GM18526 (cell line): ENCODE measurements around the gene PDE6C.

Experiments
- POLR2A ChIP-seq: IDR thresholded peaks from 3 replicates; pipeline ENCODE4 v1.6.1; 2011; ENCODE audit not compliant: insufficient read length; ENCODE audit errors: extremely low read depth

Gene PDE6C

DNA sequence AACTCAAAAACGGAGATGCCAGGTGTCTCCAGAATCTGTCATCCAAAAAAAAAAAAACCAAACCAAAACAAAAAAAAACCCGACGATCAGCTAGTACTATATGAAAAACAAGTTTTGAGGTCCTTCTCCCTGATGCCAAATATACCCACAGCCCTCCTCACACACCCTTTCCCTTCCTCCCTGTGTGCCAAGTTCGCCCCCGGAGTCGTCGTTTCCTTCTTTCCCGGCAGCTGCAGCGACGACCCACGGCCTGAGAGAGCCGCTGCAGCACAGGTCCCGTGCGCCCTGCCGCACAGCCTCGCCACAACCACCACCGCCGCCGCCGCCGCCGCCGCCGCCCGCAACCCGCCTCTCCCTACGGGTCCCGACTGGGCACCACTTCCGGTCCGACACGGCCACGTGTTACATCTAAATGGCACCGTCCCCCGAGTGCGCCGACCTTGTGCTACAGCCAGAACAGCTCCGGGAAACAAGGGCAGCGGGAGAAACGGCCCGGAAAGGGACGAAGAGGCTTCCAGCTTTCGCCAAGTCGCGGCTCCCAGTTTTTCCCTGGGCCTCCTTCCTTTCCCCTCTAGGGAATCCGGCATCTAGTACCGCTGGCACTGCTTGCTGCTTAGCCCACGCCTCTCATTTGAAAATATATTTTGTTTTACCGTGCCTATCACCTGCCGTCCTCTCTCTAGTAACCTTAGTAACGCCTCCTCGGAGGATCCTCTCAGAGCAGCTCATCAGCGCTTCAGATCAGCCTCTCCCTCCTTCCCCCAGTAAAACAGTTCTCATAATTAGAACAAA, 90.1 kb downstream of the PDE6C start, which contains the start of gene FRA10AC1:
Gene FRA10AC1 (minus strand): TSS at position 383 of the 792 bp plus-strand sequence. CDS start 2,486 bp downstream, outside the sequence.
- TF ChIP-seq POLR2A, result peak; percentile 71

DNA sequence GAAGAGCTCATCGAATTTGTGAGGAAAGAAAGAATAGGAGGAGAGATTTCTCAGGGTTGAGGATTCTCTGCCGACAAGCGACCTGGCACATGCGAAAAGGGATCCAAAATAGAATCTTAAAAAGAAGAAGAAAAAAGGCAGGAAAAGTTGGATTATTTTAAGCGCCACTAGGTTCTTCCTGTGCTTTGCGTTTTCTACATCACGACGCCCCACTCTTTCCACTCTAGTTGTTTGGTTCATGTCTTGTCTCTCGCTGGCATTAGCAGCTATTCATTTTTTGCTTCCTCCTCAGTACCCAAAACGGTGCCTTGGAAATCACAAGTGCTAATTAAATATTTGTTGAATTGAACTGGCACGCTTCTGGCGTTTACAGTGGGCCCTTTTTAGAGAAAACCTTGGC, 90.7 kb downstream of the PDE6C start:
- no peak for TF ChIP-seq POLR2A

DNA sequence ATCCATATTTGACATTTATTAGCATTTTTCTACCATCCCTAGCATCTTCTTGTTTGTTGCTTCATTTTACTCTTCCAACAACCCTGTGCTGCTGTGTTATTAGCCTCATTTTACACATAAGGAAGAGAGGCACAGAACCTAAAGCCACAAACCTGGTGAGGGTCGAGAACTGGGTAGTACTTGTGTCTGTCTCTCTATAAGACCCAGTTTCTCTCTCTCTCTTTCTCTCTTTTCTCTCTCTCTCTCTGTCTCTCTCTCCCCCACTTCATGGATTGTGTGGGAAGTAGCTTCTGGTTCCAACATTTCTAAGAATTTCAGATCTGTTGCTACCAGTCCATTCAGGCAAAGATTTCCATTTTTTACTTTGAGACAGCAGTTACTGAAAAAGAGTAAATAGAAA, 91.5 kb downstream of the PDE6C start:
- TF ChIP-seq POLR2A, result no peak

DNA sequence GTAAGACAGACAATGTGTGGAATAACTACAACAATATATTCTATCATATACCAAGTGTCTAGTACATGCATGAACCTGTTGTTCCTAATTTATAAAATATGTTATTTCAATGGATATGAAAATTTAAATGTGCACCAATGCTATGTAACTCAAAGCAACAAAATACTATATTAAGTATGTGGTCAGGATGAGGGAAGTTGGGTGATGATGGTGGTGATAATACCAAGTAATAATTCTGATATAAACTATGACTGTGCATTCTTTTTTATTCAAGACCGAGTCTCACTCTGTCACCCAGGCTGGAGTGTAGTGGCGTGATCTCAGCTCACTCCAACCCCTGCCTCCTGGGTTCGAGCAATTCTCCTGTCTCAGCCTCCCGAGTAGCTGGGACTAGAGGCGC, 92.1 kb downstream of the PDE6C start:
- TF ChIP-seq POLR2A, result no peak

DNA sequence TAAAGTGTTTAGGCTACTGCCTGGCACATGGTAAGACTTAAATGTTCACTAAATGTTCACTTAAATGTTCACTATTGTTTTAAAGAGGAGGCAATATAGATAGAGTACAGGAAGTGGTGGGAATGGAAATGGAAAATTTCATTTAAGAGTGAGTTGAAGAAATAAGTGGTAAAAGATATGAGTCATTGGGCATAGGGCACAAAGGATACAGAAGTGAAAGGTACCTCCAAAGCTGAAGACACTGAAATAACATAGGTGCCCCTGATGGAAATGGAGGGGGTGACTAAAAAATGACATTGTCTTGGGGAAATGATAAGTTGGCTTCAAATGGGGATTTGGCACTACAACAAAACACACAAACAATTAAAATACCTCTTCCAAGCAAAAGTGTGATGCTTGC, 95.3 kb downstream of the PDE6C start:
- no peak for TF ChIP-seq POLR2A

DNA sequence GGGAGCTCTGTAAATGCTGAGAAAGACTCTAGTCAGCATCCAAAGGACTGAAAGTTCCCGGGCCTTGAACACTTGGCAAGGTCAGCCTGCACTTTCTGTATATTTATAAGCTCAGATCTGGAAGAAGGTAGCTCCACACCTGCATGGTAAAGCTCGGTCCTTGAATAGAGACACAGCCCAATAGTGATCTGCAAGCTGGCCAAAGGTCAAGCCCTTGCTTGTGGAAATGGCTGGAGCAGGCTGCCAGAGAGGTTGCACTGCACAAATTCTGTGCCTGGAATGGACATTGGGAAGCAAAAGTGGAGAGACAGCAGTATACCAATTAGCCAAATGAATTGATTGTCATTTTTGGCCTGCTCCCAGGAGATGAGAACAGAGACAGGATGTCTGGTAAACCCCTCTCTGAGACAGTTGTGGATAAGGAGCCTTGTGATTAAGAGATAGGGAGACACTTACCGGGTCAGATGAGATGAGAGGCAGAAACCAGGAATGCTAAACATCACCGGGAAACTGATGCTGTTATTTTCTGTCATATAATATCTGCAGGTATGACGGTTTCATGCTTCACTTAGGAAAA, 98.1 kb downstream of the PDE6C start:
- no peak for TF ChIP-seq POLR2A

DNA sequence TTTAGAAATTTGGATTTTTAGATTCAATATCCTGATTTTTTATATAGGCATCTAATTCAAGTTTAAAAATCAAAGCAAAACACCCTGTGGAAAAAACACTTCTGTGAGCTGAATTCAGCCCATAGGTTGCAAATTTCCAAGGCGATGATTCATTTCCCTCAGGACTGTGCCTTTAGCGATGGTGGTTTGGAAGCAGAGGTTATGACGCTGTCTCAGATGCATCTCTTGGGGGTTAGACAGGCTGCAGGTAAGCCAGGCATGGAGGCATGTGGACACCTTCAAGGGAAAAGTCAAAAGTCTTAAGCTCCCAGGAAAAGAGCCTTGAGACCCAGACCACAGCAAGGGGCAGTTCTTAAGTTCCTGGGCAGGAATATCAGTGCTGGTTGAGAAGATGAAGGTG, 99.6 kb downstream of the PDE6C start:
- TF ChIP-seq POLR2A, result no peak

DNA sequence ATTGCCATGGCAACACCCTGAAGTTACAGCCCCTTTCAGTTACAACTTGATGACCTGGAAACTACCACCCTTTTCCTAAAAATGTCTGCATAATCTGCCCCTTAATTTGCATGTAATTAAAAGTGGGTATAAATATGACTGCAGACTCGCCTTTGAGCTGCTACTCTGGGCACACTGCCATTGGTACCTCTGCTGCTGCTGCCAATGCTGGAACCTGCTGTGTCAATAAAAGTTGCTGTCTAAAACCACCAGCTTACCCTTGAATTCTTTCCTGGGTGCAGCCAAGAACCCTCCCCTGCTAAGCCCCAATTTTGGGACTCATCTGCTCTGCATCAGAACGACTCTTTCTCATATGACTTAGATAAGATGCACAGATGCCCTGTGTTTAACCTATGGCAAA, 100.3 kb downstream of the PDE6C start:
- TF ChIP-seq POLR2A, result no peak

DNA sequence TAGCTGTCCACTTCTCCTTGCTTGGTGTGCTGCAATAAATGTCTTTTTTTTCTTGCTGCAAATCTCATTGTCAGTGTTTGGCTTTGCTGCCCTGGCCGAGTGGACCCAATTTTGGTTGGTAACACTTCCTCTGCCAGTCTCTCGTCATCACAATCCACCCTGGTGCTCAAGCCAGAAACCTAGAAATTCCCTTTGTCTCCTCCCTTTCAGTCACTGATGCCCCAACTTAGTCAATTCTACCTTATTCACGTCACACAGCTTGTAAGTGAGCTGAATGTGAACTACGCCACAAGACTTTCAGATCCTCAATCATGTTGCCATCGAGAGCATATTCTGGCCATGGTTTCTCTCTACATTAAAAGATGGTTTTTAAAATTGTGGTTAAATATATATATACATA, 103.0 kb downstream of the PDE6C start:
- TF ChIP-seq POLR2A, result no peak
